ENCODE data around the gene FOXC2.

DNA sequence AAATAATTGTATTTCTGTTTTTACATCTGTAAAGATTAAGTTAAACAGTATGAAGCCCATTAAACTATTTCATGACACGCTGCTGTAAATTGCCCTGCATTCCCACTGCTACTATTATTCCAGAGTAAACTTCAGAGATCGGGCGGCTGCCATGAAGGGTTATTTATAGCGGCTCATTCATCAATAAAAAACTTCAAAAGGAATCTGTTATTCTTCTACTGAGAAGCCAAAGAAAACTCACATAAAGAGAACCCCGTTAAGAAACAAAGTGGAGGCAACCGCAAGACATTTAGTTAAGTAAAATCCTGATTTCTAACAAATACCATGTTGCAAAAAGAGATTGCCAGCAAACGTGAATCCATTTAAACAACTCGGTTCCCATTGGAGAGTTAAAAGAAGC lies 28.1 kb downstream of the FOXC2 start:
- TF ChIP-seq, protein P1, sequence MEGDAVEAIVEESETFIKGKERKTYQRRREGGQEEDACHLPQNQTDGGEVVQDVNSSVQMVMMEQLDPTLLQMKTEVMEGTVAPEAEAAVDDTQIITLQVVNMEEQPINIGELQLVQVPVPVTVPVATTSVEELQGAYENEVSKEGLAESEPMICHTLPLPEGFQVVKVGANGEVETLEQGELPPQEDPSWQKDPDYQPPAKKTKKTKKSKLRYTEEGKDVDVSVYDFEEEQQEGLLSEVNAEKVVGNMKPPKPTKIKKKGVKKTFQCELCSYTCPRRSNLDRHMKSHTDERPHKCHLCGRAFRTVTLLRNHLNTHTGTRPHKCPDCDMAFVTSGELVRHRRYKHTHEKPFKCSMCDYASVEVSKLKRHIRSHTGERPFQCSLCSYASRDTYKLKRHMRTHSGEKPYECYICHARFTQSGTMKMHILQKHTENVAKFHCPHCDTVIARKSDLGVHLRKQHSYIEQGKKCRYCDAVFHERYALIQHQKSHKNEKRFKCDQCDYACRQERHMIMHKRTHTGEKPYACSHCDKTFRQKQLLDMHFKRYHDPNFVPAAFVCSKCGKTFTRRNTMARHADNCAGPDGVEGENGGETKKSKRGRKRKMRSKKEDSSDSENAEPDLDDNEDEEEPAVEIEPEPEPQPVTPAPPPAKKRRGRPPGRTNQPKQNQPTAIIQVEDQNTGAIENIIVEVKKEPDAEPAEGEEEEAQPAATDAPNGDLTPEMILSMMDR (IDR thresholded peaks at IDR 0.05; ENCODE audit: borderline replicate concordance, extremely low read depth, low read length, poor library complexity, severe bottlenecking) = no peak
- TF ChIP-seq EZH2 (IDR thresholded peaks at IDR 0.05; ENCODE audit: borderline replicate concordance, low read depth, low read length, severe bottlenecking) = no peak
